NCI-H187 treated with DMSO at 0.1 percent for 48 hours (cell line): ENCODE measurements around the gene UNC45A.
A peak's percentile ranks its signal among the peaks of the same experiment; 100 is the strongest.
"Not testable (repeated sequence)": the region's sequence is repeated elsewhere in the genome, so short reads cannot be mapped to it uniquely, and the experiment has no call there.

ENCODE experiments used
- DNase-seq: peaks from one replicate; lab custom pipeline; 2025; lab: John Stamatoyannopoulos, UW

The UNC45A gene, protein sequence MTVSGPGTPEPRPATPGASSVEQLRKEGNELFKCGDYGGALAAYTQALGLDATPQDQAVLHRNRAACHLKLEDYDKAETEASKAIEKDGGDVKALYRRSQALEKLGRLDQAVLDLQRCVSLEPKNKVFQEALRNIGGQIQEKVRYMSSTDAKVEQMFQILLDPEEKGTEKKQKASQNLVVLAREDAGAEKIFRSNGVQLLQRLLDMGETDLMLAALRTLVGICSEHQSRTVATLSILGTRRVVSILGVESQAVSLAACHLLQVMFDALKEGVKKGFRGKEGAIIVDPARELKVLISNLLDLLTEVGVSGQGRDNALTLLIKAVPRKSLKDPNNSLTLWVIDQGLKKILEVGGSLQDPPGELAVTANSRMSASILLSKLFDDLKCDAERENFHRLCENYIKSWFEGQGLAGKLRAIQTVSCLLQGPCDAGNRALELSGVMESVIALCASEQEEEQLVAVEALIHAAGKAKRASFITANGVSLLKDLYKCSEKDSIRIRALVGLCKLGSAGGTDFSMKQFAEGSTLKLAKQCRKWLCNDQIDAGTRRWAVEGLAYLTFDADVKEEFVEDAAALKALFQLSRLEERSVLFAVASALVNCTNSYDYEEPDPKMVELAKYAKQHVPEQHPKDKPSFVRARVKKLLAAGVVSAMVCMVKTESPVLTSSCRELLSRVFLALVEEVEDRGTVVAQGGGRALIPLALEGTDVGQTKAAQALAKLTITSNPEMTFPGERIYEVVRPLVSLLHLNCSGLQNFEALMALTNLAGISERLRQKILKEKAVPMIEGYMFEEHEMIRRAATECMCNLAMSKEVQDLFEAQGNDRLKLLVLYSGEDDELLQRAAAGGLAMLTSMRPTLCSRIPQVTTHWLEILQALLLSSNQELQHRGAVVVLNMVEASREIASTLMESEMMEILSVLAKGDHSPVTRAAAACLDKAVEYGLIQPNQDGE

DNA sequence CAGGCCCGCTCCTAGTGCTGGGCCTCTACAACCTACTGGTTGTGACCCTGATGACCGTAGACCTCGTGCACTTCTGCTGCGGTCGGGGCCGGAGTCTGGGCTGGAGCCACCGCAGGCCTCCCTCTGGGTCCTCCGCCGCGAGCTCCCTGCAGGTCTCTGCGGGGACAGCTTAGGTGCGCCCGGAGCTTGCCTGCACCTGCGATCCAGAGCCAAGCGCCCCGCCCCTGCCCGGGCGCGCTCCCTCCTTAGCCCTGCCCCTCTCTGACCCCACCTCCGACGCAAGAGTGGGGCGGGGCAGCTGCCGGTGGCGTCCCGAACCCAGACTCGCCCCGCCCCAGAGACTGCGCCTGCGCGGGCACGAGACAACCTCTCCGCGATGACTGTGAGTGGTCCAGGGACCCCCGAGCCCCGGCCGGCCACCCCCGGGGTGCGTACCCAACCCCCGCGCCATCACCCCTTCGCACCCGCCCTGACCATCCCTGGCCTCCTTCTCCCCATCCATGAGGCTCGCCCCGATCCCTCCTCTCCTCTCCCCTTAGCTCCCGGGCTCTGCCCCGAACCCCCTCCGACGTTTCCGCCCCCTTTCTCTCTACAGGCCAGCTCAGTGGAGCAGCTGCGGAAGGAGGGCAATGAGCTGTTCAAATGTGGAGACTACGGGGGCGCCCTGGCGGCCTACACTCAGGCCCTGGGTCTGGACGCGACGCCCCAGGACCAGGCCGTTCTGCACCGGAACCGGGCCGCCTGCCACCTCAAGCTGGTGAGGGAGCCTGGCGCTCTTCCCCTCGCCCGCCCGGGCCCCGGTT is at the start of gene UNC45A:
Gene UNC45A, plus strand, starts transcription at position 337 of the 803 bp plus-strand sequence. Its CDS starts 40 bp downstream, at position 377.
- DNase-seq, result peak; percentile 61

DNA sequence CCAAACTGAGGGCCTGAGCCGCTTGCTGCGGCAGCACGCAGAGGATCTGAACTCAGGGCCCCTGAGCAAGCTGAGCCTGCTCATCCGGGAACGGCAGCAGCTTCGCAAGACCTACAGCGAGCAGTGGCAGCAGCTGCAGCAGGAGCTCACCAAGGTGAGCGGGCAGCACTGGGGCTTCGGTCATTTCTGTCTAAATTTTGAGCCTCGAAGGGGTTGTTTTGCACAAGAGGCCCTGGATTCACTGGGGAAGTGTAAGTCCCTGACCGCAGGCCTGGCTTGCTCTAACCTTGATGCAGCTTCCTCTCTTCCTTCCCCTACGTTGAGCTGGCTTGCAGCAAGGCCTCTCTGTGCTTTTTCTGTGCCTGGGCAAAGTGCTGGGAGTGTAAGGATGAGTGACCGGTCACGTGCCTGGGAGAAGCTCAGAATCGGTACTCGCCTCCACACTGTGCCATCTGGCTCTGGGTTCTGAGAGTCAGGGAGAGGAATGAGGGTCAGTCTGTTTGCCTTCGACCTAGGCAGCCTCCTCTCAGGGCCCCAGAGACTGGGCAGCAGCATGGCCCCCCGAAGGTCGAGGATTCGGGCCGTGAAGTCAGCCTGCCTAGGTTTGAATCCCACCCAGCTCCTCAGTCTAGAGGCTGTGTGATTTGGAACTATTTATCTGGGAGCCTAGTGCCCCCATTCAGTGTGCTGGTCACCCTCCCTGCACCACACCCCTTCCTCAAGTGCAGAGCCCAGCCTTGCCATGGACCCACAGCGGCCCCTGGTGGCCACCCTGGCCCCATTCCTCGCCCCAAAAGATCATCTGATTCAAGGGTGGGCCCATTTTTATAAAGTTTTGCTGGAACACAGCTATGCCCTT is 49.4 kb upstream of the UNC45A start:
- no peak for DNase-seq

DNA sequence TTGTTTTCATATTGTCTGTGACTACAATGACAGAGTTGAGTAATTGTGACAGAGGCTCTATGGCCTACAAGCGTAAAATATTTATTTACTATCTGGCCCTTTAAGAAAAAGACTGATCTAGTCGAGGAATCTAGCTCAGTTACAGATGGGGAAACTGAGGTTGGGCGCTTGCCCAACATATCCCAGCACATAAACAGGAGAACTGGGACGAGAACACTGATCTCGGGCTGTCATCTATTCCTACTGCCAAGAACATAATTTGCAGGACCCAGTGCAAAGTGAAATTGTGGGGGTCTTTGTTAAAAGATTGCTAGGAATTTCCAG is 48.8 kb upstream of the UNC45A start:
- DNase-seq, result no peak

DNA sequence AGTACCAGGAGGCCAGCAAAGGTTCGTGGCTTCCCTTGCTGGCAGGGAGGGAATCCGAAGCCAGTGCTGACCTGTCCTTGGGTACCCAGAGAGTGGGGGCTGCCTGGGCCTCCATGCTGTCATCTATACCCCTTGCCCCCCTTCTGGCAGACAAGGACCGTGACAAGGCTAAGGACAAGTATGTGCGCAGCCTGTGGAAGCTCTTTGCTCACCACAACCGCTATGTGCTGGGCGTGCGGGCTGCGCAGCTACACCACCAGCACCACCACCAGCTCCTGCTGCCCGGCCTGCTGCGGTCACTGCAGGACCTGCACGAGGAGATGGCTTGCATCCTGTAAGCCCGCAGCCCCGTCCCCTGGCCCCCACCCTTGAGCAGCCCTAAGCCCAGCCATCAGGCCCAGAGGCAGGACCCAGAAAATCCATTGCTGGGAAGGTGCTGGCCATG is 48.0 kb upstream of the UNC45A start:
- DNase-seq, result no peak

DNA sequence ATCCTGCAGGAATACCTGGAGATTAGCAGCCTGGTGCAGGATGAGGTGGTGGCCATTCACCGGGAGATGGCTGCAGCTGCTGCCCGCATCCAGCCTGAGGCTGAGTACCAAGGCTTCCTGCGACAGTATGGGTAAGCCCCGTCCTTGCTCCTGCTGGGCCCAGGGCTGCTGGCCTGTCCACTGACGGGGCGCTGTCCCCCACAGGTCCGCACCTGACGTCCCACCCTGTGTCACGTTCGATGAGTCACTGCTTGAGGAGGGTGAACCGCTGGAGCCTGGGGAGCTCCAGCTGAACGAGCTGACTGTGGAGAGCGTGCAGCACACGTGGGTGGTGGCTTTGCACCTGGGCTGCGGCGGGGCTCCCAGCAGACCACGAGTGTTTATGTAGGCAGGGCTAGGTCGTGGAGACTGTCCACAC is 45.8 kb upstream of the UNC45A start:
- no peak for DNase-seq

DNA sequence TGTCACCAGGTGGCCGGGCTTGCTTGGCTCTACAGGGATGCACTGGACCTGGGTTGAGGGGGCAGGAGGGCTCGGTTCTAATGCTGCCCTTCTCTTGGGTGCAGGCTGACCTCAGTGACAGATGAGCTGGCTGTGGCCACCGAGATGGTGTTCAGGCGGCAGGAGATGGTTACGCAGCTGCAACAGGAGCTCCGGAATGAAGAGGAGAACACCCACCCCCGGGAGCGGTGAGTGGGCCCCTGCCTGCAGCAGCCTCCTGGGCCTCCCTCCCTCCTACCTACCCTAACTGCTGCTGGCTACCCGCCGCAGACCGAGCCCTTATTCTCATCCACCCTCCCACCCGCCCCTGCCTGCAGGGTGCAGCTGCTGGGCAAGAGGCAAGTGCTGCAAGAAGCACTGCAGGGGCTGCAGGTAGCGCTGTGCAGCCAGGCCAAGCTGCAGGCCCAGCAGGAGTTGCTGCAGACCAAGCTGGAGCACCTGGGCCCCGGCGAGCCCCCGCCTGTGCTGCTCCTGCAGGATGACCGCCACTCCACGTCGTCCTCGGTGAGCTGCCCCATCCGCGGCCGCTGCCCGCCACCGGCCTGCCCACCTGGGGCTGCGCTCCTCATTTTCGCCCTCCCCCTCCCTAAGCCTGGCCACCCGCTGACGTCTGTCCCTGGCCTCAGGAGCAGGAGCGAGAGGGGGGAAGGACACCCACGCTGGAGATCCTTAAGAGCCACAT is 45.2 kb upstream of the UNC45A start:
- DNase-seq, result no peak

DNA sequence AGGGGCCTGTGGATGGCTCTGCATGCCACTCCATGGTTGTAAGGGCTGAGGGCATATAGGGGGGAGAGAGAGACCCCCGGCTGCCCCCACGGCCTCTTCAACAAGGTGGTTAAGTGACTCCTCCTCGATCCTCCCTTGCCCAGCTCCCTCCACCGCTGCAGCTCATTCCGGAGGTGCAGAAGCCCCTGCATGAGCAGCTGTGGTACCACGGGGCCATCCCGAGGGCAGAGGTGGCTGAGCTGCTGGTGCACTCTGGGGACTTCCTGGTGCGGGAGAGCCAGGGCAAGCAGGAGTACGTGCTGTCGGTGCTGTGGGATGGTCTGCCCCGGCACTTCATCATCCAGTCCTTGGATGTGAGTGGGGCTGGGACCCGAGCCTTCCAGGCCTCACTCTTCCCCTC is 44.2 kb upstream of the UNC45A start:
- DNase-seq, result no peak

DNA sequence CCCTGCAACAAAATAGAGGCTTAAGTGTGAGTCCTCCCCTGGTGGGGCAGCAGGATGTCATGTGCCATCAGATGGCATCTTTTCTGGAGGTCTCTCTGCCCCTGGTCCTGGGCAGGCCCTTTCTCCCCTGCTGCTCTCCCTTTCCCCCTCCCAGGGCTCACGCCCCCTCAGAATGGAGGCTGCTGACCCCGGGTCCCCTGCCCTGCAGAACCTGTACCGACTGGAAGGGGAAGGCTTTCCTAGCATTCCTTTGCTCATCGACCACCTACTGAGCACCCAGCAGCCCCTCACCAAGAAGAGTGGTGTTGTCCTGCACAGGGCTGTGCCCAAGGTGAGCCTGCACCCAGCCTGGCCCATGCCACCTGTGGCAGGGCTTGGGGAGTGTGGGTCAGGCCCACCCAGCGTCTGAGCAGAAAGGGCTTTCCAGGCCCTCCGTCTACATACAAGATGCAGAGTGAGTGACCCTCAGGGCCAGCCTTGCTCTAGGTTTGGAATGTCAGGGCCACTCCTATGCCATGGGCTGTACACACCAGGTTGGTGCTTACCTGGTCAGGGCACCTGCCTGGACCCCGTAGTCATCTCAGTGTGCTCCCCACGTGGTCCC is 43.6 kb upstream of the UNC45A start:
- no peak for DNase-seq

DNA sequence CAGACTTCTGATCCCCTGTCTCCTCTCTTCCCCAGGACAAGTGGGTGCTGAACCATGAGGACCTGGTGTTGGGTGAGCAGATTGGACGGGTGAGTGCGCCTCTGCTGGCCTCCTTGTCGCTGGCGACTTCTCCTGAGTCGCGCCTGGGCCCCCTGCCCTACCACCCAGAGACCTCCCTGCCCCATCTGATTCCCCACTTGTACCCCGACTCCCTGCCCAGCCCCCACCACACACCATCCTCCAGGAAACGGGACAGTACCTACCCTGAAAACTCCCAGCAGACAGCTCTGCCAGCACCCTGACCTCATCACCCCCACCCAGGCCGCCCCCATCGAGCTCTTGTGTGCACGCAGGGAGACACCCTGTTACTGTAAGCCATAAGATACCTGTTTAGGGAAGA is 43.1 kb upstream of the UNC45A start:
- DNase-seq, result no peak

DNA sequence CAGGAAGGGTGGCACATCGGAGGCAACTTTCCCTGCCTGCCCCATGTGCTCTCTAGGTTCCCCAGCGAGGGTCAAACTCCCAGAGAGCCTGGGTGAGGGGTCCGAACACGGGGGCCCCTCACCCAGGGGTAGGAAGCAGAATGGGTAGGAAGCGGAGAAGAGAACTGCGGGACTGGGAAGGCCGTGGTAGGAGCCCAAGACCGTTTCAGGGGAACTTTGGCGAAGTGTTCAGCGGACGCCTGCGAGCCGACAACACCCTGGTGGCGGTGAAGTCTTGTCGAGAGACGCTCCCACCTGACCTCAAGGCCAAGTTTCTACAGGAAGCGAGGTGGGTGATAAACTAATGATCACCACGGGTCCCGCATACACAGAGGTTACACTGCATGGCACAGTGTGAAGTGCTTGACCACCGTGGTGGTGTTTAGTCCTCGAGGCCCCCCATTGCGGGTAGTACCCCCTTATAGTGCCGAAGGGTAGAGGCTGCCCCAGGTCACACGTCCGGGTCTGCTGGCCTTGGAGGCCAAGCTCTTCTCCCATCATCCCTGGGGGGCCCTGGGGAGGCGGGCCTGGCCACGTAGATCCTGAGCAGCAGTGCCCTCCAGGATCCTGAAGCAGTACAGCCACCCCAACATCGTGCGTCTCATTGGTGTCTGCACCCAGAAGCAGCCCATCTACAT is 42.4 kb upstream of the UNC45A start:
- no peak for DNase-seq

DNA sequence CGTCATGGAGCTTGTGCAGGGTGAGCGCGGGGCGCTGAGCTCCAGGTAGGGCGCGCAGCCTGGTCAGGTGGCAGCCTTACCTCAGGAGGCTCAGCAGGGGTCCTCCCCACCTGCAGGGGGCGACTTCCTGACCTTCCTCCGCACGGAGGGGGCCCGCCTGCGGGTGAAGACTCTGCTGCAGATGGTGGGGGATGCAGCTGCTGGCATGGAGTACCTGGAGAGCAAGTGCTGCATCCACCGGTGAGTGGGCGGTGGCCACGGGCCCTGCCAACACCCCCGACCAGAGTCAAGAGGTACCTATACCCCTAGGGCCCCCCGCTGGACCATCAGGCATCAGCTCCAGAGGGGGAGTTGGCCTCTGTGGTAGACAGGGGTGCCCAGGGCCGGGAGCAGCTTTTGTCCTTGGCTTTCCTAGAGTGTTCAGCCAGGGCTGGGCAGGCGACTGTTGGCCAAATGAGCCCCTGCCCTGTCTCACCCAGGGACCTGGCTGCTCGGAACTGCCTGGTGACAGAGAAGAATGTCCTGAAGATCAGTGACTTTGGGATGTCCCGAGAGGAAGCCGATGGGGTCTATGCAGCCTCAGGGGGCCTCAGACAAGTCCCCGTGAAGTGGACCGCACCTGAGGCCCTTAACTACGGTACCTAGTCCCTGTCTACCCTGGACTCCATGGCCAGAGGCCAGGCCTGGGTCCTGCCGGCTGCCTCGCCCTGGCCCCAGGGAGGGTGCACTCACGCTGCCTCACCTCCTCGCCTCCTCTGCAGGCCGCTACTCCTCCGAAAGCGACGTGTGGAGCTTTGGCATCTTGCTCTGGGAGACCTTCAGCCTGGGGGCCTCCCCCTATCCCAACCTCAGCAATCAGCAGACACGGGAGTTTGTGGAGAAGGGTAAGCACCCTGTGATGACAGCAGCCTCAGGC is 41.7 kb upstream of the UNC45A start:
- no peak for DNase-seq

DNA sequence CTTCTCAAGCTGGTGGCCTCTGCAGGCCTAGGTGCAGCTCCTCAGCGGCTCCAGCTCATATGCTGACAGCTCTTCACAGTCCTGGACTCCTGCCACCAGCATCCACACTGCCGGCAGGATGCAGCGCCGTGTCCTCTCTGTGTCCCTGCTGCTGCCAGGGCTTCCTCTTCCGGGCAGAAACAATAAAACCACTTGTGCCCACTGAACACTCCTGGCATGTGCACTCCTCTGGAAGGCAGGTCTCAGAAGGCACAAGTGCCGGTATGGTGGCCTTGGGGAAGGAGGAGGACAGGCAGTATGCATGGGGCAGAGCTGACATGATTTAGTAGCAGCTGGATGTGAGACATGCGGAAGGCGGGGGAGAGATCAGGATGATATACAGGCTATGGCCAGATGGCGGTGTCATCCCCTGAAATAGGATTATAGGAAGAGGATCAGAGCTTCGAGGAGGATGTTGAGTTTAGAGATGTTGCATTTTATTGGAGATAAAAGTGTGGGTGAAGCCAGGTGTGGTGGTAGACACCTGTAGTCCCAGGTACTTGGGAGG is 39.4 kb upstream of the UNC45A start:
- no peak for DNase-seq

DNA sequence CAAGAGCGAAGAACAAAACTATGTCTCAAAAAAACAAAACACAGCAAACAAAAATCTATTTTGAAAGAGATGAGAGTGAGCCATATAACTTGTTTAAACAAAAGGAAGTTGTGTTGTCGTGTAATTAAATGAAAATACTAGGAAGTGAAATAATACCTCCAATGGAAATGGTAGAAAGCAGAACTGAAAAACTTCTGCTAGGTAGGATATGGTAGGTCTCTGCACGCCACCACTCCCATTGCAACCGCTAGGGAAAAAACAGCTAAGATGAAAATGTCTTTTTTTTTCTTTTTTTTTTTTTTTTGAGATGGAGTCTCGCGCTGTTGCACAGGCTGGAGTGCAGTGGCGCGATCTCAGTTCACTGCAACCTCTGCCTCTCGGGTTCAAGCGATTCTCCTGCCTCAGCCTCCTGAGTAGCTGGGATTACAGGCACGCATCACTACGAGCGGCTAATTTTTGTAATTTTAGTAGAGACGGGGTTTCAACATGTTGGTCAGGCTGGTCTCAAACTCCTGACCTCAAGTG is 37.9 kb upstream of the UNC45A start:
- not testable (repeated sequence) for DNase-seq

DNA sequence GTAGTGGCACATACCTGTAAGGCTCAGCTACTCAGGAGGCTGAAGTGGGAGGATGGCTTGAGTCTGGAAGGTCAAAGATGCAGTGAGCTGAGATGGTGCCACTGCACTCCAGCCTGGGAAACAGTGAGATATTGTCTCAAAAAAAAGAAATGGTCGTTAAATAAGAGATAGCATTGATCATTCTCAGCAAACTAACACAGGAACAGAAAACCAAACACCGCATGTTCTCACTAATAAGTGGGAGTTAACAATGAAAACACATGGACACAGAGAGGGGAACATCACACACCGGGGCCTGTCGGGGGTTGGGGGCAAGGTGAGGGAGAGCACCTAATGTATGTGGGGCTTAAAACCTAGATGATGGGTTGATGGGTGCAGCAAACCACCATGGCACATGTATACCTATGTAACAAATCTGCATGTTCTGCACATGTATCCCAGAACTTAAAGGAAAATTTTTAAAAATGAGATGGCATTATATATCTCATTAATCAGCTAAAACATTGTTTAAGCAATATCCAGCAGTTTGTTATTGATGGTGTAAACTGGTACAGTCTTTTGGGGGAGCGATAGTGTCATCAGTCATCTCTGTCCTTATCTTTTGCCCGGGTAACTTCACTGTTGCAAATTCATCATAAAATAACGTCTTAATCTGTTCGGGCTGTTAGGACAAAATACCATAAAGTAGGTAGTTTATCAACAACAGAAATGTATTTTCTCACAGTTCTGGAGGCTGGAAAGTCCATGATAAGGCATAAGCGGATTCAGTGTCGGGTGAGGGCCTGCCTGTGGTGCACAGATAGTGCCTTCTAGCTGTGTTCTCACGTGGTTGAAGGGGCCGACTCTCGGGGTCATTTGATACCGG is 33.7 kb upstream of the UNC45A start:
- no peak for DNase-seq

DNA sequence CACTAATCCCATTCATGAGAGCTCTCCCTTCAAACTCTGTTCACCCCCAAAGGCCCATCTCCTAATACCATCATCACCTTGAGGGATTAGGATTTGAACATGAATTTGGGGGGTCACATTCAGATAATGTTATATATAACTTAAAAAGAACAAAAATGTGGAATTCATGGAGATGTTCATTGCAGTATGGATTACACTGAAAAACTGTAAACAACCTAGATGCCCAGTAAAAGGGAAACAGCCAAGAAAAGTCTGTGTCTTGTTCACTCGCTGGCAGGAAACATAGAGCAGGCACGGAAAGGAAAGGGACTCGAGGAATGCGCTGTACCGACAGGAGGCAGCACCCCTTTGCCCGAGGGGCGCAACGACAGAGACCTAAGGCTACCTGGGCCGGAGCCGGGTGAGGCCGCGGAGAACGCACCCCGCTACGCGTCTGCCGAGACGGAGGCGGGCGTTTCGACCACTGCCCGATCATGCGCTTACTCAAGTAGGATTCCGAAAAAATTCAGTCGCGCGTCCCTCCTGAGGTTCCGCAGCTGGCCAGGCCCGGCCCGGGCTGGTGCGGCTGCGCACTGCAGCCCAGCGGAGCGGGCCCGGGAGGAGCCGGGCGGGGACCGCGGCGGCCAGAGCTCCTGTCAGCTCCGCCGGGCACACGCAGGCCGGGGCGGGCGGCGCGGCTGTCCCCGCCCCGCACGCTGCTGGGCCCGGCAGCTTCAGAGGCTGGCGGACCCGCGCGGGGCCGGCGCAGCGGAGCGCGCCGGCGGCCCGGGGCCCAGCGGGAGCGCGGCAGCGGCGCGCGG is 32.8 kb upstream of the UNC45A start:
- DNase-seq, result peak; percentile 30
